ENCODE results near the gene ZNF394. TPM values are rescaled to one million over a fixed set of nuclear protein-coding genes. Genes with fewer than 3 reads are reported as not detected.
A peak's percentile ranks its signal among the peaks of the same experiment; 100 is the strongest.

The ZNF394 gene
- total RNA-seq, 2 experiments from 2014 or later = 25.9 to 28.0 TPM

- CTCF ChIA-PET = interaction anchor here (1.0 kb wide), 1 partner anchor 9 kb away, joined by 3 read pairs; no protein-coding TSS in a partner anchor
These were observed 10.8 kb downstream of the ZNF394 start for GRCh38 chr7:99489235-99489634.

GRCh38 chr7:99485094-99485493 lies 15.0 kb downstream of the ZNF394 start:
- no peaks in the 10 kb centered on the region for H3K4me1 Mint-ChIP-seq (ENCODE audit: low read depth)
- H3K4me3 Mint-ChIP-seq = no peak overlapping the region
- ChIA-PET POLR2A (interaction anchor here (0.8 to 1.4 kb wide), 2 partner anchors 15 to 154 kb away, joined by 3 read pairs; partner anchors contain the start of gene ZNF394), CTCF (no interaction called here)
- no peak for TF ChIP-seq CTCF (IDR thresholded peaks at IDR 0.05)
- H3K27ac Mint-ChIP-seq = peak overlapping the region; percentile 19
- no peaks in the 10 kb centered on the region for H3K27me3 Mint-ChIP-seq
- no peaks in the 10 kb centered on the region for H3K9me3 Mint-ChIP-seq
- ATAC-seq (no peak), DNase-seq (no peak)
- intact Hi-C loops (cut with micrococcal nuclease) = no loop called here
- peaks cover 36% of the 10 kb centered on the region for H3K36me3 Mint-ChIP-seq (ENCODE audit: low read depth)

More at GRCh38 chr7:99489235-99489634, 10.8 kb downstream of the ZNF394 start:
- POLR2A ChIA-PET = interaction anchor here (0.9 to 1.0 kb wide), 2 partner anchors 10 to 429 kb away, joined by 3 to 4 read pairs; partner anchors contain the start of gene ZNF394
- DNase-seq = no peak
- Mint-ChIP-seq H3K9me3 (peaks cover 15% of the 10 kb centered on the region), H3K4me3 (no peak overlapping the region), H3K27me3 (no peaks in the 10 kb centered on the region), H3K4me1 (ENCODE audit: low read depth) (no peaks in the 10 kb centered on the region), H3K36me3 (ENCODE audit: low read depth) (peaks cover 58% of the 10 kb centered on the region), H3K27ac (no peak overlapping the region)
- peak; percentile 39 for ATAC-seq
- intact Hi-C loops (cut with micrococcal nuclease) = no loop called here
- TF ChIP-seq CTCF (IDR thresholded peaks at IDR 0.05) = no peak

GRCh38 chr7:99478464-99479440 lies 21.3 kb downstream of the ZNF394 start:
- CTCF ChIA-PET = no interaction called here
- POLR2A ChIA-PET = interaction anchor here (1.0 to 1.1 kb wide), 2 partner anchors 12 to 21 kb away, joined by 3 to 4 read pairs; partner anchors contain the start of gene ZNF394
- Mint-ChIP-seq H3K9me3 (no peaks in the 10 kb centered on the region), H3K36me3 (ENCODE audit: low read depth) (peaks cover 34% of the 10 kb centered on the region), H3K4me3 (no peak overlapping the region), H3K27me3 (no peaks in the 10 kb centered on the region), H3K27ac (peak overlapping the region; percentile 50), H3K4me1 (ENCODE audit: low read depth) (peaks cover 35% of the 10 kb centered on the region)
- ATAC-seq = no peak
- TF ChIP-seq CTCF (IDR thresholded peaks at IDR 0.05) = no peak
- DNase-seq = no peak
- intact Hi-C loops (cut with micrococcal nuclease) = no loop called here

GRCh38 chr7:99476107-99476506 lies 24.0 kb downstream of the ZNF394 start:
- peaks cover 35% of the 10 kb centered on the region for H3K36me3 Mint-ChIP-seq (ENCODE audit: low read depth)
- ChIA-PET POLR2A (interaction anchor here (1.1 to 1.6 kb wide), 2 partner anchors 17 to 24 kb away, joined by 4 read pairs; partner anchors contain the start of gene ZNF394), CTCF (interaction anchor here (0.7 kb wide), 1 partner anchor 147 kb away, joined by 3 read pairs; no protein-coding TSS in a partner anchor)
- no peak overlapping the region for H3K4me3 Mint-ChIP-seq
- H3K27me3 Mint-ChIP-seq = no peaks in the 10 kb centered on the region
- DNase-seq = no peak
- no peak for ATAC-seq
- peaks cover 43% of the 10 kb centered on the region for H3K4me1 Mint-ChIP-seq (ENCODE audit: low read depth)
- TF ChIP-seq CTCF (IDR thresholded peaks at IDR 0.05) = no peak
- intact Hi-C loops (cut with micrococcal nuclease) = no loop called here
- no peaks in the 10 kb centered on the region for H3K9me3 Mint-ChIP-seq
- H3K27ac Mint-ChIP-seq = no peak overlapping the region
